GM18873 (cell line): ENCODE results near the gene RNF11.
"Not testable (repeated sequence)": the region's sequence is repeated elsewhere in the genome, so short reads cannot be mapped to it uniquely, and the experiment has no call there.

ENCODE experiments used
- ATAC-seq: cut with Tn5 transposase; IDR thresholded peaks from one replicate; pipeline ENCODE4 v1.9.1; 2021; ENCODE audit warnings: mild to moderate bottlenecking, moderate library complexity, moderate number of reproducible peaks; ENCODE audit not compliant: unreplicated experiment, low FRiP score

The RNF11 gene

GRCh38 chr1:51227231-51227960, 8.7 kb upstream of the RNF11 start:
- not testable (repeated sequence) for ATAC-seq

GRCh38 chr1:51228471-51228870, 7.6 kb upstream of the RNF11 start:
- ATAC-seq = not testable (repeated sequence)

GRCh38 chr1:51230501-51231078, 5.5 kb upstream of the RNF11 start:
- ATAC-seq = no peak

- ATAC-seq = no peak
These were observed 5.0 kb upstream of the RNF11 start for GRCh38 chr1:51231120-51231519.

- ATAC-seq = no peak
These were observed 4.2 kb upstream of the RNF11 start for GRCh38 chr1:51231896-51232295.

- ATAC-seq = not testable (repeated sequence)
These were observed 1.8 kb upstream of the RNF11 start for GRCh38 chr1:51234236-51234635.

GRCh38 chr1:51234721-51235425, 1.2 kb upstream of the RNF11 start:
- ATAC-seq = peak; percentile 70

- no peak for ATAC-seq
These were observed 668 bp downstream of the RNF11 start for GRCh38 chr1:51236531-51237350.

- no peak for ATAC-seq
These were observed 1.4 kb downstream of the RNF11 start for GRCh38 chr1:51237351-51238033.

GRCh38 chr1:51238034-51238403, 1.9 kb downstream of the RNF11 start:
- ATAC-seq = no peak

- ATAC-seq = no peak
These were observed 4.0 kb downstream of the RNF11 start for GRCh38 chr1:51240084-51240483.

GRCh38 chr1:51241119-51241518, 5.0 kb downstream of the RNF11 start:
- no peak for ATAC-seq

- ATAC-seq = no peak
These were observed 6.5 kb downstream of the RNF11 start for GRCh38 chr1:51242546-51242945.

- no peak for ATAC-seq
These were observed 10.9 kb downstream of the RNF11 start for GRCh38 chr1:51247022-51247421.

GRCh38 chr1:51247499-51247898, 11.4 kb downstream of the RNF11 start:
- ATAC-seq = no peak

GRCh38 chr1:51249445-51249844, 13.4 kb downstream of the RNF11 start:
- no peak for ATAC-seq

- ATAC-seq = not testable (repeated sequence)
These were observed 14.7 kb downstream of the RNF11 start for GRCh38 chr1:51250729-51251128.

GRCh38 chr1:51251165-51251564, 15.1 kb downstream of the RNF11 start:
- not testable (repeated sequence) for ATAC-seq

- ATAC-seq = no peak
These were observed 16.3 kb downstream of the RNF11 start for GRCh38 chr1:51252366-51252765.

- no peak for ATAC-seq
These were observed 17.6 kb downstream of the RNF11 start for GRCh38 chr1:51253691-51254090.
